Smooth muscle cell (in vitro differentiated cells): ENCODE results near the gene NPAS2. TPM values are rescaled to one million over a fixed set of nuclear protein-coding genes. Genes with fewer than 3 reads are reported as not detected.

Source experiments
- DNase-seq: peaks from one replicate; lab custom pipeline; 2025; ENCODE audit not compliant: unreplicated experiment; lab: John Stamatoyannopoulos, UW
- H2AFZ ChIP-seq: fragments of 200-600 bp; sonication (generic); 2 replicates; pipeline ENCODE4 v1.6.0; 2016; ENCODE audit warnings: antibody characterized with exemption, low read depth, mild to moderate bottlenecking
- H3F3A ChIP-seq: fragments of 200-600 bp; sonication (generic); 2 replicates; pipeline ENCODE4 v1.6.0; 2017; ENCODE audit warnings: antibody characterized with exemption, low read depth
- H3K27ac ChIP-seq: fragments of 200-600 bp; sonication (generic); 2 replicates; pipeline ENCODE4 v1.5.1; 2016; ENCODE audit warnings: low read depth, mild to moderate bottlenecking
- H3K27me3 ChIP-seq: fragments of 200-600 bp; sonication (generic); 2 replicates; pipeline ENCODE4 v1.6.1; 2016; ENCODE audit warnings: low read depth, mild to moderate bottlenecking
- H3K36me3 ChIP-seq: fragments of 200-600 bp; sonication (generic); 2 replicates; pipeline ENCODE4 v1.5.1; 2016; ENCODE audit warnings: low read depth
- H3K4me1 ChIP-seq: fragments of 200-600 bp; sonication (generic); 2 replicates; pipeline ENCODE4 v1.5.1; 2016; ENCODE audit warnings: low read depth
- H3K4me2 ChIP-seq: fragments of 200-600 bp; sonication (generic); 2 replicates; pipeline ENCODE4 v1.6.0; 2016; ENCODE audit warnings: mild to moderate bottlenecking
- H3K4me3 ChIP-seq: fragments of 200-600 bp; sonication (generic); 2 replicates; pipeline ENCODE4 v1.5.1; 2016; ENCODE audit warnings: mild to moderate bottlenecking
- H3K79me2 ChIP-seq: fragments of 200-600 bp; sonication (generic); 2 replicates; pipeline ENCODE4 v1.6.0; 2016; ENCODE audit warnings: low read depth, mild to moderate bottlenecking
- H3K9ac ChIP-seq: fragments of 200-600 bp; sonication (generic); 2 replicates; pipeline ENCODE4 v1.6.0; 2016; ENCODE audit warnings: low read depth
- H3K9me3 ChIP-seq: fragments of 200-600 bp; sonication (generic); replicated peaks from 2 replicates; pipeline ENCODE4 v1.5.1; 2016; ENCODE audit warnings: low read depth
- H4K20me1 ChIP-seq: fragments of 200-600 bp; sonication (generic); 2 replicates; pipeline ENCODE4 v1.6.0; 2016; ENCODE audit warnings: low read depth
- WGBS: methylation state at CpG from one replicate; pipeline ENCODE4 v1.1.7; 2016; ENCODE audit warnings: low lambda C conversion rate; 5-methylcytosine and 5-hydroxymethylcytosine counted together
- polyA plus RNA-seq: library from polyadenylated mRNA; unstranded; fragments of >200 nt; fragmentation: Nextera tagmentation; extraction: Ambion mirVana; gene quantifications from 2 replicates; pipeline ENCODE4 v1.2.1, GENCODE V29; 2016
- total RNA-seq: library from RNA; depleted of rRNA; stranded (reverse); fragments of >200 nt; gene quantifications from 2 replicates; pipeline ENCODE4 v1.2.3, GENCODE V29; 2014
- TF ChIP-seq, protein P1 (sequence below): fragments of 200-600 bp; sonication (generic); IDR thresholded peaks from 2 replicates; pipeline ENCODE4 v1.5.1; 2017; ENCODE audit warnings: borderline replicate concordance, mild to moderate bottlenecking, antibody characterized with exemption; ENCODE audit not compliant: insufficient read depth, poor library complexity, severe bottlenecking

Gene NPAS2
- total and polyA plus RNA-seq, 2 experiments from 2014 or later: 20.2 to 20.7 TPM

DNA sequence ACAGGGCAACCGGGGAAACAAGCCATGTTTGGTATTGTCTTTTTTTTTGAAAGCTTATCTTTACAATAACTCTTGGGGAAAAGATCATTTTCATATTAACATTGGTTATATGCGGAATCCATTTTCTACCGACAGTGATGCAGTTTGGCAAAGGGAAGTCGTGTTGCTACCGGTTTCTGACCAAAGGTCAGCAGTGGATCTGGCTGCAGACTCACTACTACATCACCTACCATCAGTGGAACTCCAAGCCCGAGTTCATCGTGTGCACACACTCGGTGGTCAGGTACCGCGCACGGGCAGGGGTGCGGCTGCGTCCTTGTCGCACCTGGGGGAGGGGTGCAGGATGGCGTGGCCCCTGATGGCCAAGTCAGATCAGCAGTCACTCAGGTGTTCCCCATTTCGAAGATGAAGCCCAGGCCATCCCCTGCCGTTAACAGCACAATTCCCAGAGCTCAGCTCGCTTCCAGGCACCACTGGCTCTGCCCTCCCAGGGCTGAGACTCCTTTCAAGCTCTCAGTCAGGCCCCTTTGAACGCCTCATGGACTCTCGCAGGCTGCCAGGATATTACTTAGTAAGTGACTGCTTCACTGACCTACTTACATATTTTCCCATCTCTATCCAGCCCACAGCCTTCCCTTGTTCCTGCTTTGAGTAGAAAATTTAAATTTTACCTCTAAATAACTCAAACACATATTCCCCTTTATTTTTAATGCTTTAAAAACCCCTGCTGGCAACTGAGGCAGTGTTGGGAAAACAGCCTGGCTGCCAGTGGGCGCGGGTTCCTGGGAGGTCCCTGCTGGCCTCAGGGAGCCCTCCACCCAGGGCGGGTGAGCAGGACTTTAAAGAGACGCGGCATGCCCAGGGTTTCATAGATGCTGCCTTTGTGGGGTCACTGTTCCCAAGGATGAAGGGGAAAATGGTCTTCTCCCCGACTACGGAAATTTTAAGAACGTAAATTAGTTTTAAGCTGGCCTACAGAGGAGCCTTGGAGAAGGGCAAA lies 148.5 kb downstream of the NPAS2 start:
- no peaks in the 10 kb centered on the region for H3K36me3 ChIP-seq

DNA sequence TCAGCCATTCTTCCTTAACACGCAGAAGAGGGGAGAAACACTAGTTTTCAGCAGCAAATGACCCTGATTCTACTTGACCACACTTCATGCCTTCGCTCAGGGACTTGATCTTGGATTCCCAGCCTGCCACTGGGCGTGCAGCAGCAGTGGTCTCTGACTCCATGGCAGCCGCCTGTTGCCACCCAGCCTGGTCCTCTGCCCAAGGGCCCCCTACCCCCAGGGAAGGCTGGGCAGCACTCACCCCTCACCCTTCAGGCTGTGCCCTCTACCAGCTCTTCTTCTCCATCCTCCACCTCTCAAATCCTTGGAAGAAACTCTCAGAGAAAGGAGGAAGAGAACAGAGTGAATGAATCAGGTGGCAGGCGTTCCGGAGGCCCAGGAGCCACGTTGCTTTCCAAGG lies 150.1 kb downstream of the NPAS2 start:
- no peaks in the 10 kb centered on the region for H3K79me2 ChIP-seq
- no peak overlapping the region for H3K27ac ChIP-seq
- TF ChIP-seq, protein P1, sequence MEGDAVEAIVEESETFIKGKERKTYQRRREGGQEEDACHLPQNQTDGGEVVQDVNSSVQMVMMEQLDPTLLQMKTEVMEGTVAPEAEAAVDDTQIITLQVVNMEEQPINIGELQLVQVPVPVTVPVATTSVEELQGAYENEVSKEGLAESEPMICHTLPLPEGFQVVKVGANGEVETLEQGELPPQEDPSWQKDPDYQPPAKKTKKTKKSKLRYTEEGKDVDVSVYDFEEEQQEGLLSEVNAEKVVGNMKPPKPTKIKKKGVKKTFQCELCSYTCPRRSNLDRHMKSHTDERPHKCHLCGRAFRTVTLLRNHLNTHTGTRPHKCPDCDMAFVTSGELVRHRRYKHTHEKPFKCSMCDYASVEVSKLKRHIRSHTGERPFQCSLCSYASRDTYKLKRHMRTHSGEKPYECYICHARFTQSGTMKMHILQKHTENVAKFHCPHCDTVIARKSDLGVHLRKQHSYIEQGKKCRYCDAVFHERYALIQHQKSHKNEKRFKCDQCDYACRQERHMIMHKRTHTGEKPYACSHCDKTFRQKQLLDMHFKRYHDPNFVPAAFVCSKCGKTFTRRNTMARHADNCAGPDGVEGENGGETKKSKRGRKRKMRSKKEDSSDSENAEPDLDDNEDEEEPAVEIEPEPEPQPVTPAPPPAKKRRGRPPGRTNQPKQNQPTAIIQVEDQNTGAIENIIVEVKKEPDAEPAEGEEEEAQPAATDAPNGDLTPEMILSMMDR: no peak
- H3K4me2 ChIP-seq: no peak overlapping the region
- no peak overlapping the region for H2AFZ ChIP-seq
- no peaks in the 10 kb centered on the region for H3K36me3 ChIP-seq
- WGBS: 92% methylated on average over 7 of the region's 7 CpGs
- H3K4me1 ChIP-seq: no peaks in the 10 kb centered on the region
- no peaks in the 10 kb centered on the region for H3F3A ChIP-seq
- no peak overlapping the region for H3K4me3 ChIP-seq
- DNase-seq: no peak
- H3K9ac ChIP-seq: no peak overlapping the region
- no peaks in the 10 kb centered on the region for H3K9me3 ChIP-seq
- H3K27me3 ChIP-seq: no peaks in the 10 kb centered on the region
- H4K20me1 ChIP-seq: no peaks in the 10 kb centered on the region

More for the DNA sequence above, 148.5 kb downstream of the NPAS2 start:
- Histone ChIP-seq H3K4me3 (no peak overlapping the region), H3F3A (no peaks in the 10 kb centered on the region), H3K27me3 (no peaks in the 10 kb centered on the region), H3K9me3 (no peaks in the 10 kb centered on the region), H3K9ac (no peak overlapping the region), H3K79me2 (no peaks in the 10 kb centered on the region), H2AFZ (no peak overlapping the region), H4K20me1 (no peaks in the 10 kb centered on the region), H3K4me1 (no peaks in the 10 kb centered on the region), H3K27ac (no peak overlapping the region), H3K4me2 (no peak overlapping the region)
- TF ChIP-seq, protein P1: no peak
- WGBS: 96% methylated on average over 28 of the region's 28 CpGs
- no peak for DNase-seq

DNA sequence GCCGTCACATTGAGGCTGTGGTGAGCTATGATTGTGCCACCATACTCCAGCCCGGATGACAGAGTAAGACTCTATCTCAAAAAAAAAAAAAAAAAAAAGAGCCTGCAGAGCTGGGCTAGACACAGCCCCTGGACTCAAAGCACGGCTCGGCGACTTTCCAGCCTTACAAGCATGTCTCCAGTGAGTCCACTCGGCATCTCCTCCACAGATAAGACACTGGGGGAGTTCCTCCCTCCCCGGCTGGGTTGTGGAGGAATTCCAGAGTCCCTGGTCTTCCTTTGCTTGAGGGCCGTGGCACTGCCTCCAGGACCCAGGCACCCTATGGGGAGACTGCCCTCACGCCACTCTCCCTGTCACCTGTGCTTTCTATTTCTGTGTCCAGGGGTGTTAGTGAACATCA lies 151.3 kb downstream of the NPAS2 start:
- Histone ChIP-seq H3K9me3 (no peaks in the 10 kb centered on the region), H3K27me3 (no peaks in the 10 kb centered on the region), H3K4me2 (no peak overlapping the region), H3K79me2 (no peaks in the 10 kb centered on the region), H3K9ac (no peak overlapping the region), H3K36me3 (no peaks in the 10 kb centered on the region), H3K4me1 (no peaks in the 10 kb centered on the region), H3F3A (peaks cover 6% of the 10 kb centered on the region), H4K20me1 (no peaks in the 10 kb centered on the region), H2AFZ (no peak overlapping the region), H3K27ac (no peak overlapping the region), H3K4me3 (no peak overlapping the region)
- DNase-seq: no peak
- 84% methylated on average over 9 of the region's 9 CpGs for WGBS
- TF ChIP-seq, protein P1: no peak
